Psoas muscle (tissue), 8 donors: Measurements from ENCODE around the gene PPIB. TPM values are rescaled to one million over a fixed set of nuclear protein-coding genes. Genes with fewer than 3 reads are reported as not detected.
A peak's percentile ranks its signal among the peaks of the same experiment; 100 is the strongest.

Source experiments
- ATAC-seq, 4 donors: fragments of 200-7000 bp; cut with Tn5 transposase; one replicate each; pipeline ENCODE4 v1.9.1; 2020; ENCODE audit warnings: moderate library complexity in 3 of 4, mild to moderate bottlenecking in 2 of 4
- DNase-seq, 2 donors: peaks; one replicate each; pipeline ENCODE4 v3.0.0-alpha.2; 2020
- H3K27ac ChIP-seq: fragments of 200-600 bp; one replicate; pipeline ENCODE4 v1.8.0; 2022
- H3K27me3 ChIP-seq, 3 donors: fragments of 200-600 bp in 1 of 3; one replicate each; pipeline versions ENCODE4 v1.6.1 to v1.8.0; 2013 to 2022; ENCODE audit warnings: low read length in 2 of 3, mild to moderate bottlenecking in 2 of 3, moderate library complexity in 1 of 3; ENCODE audit not compliant: insufficient read depth in 3 of 3
- H3K36me3 ChIP-seq, 2 donors: fragments of 200-600 bp in 1 of 2; one replicate each; pipeline versions ENCODE4 v1.6.1 to v1.8.0; 2013 to 2022; ENCODE audit warnings: low read depth in 1 of 2, mild to moderate bottlenecking in 1 of 2, moderate library complexity in 1 of 2; ENCODE audit not compliant: insufficient read depth in 1 of 2
- H3K4me1 ChIP-seq: fragments of 200-600 bp; one replicate; pipeline ENCODE4 v1.8.0; 2022
- H3K4me3 ChIP-seq: fragments of 200-600 bp; one replicate; pipeline ENCODE4 v1.8.0; 2022; ENCODE audit warnings: mild to moderate bottlenecking
- H3K9me3 ChIP-seq: fragments of 200-600 bp; one replicate; pipeline ENCODE4 v1.8.0; 2022
- CTCF ChIP-seq: fragments of 200-600 bp; IDR thresholded peaks from one replicate; pipeline ENCODE4 v1.8.0; 2022; ENCODE audit warnings: antibody characterized with exemption
- WGBS, 3 donors: extraction: QIAGEN DNeasy Blood & Tissue Kit; methylation state at CpG; one replicate each; pipeline versions ENCODE4 v1.1.6 to v1.1.7; 2013; 5-methylcytosine and 5-hydroxymethylcytosine counted together
- intact Hi-C, 2 donors: fragments of 100-400 bp; cut with DNase I; formaldehyde crosslinking; loops; one replicate each; pipeline versions ENCODE4 v1.11.0 to v1.14.2; 2022
- polyA plus RNA-seq, 3 donors: library from polyadenylated mRNA; stranded (reverse); fragments of 200-250 nt; gene quantifications; one replicate each; pipeline ENCODE4 v1.2.3, GENCODE V29; 2013
- total RNA-seq, 4 donors: library from RNA; stranded (reverse); fragmentation: NEBNext Ultra II Directional in 2 of 4; extraction: Animal tissue kit (Norgen Biotek cat#: 25700) in 2 of 4; gene quantifications; one replicate each; pipeline versions ENCODE4 v1.2.1 to v1.2.4, GENCODE V29; 2021 to 2023
- donor health status: healthy with polysubstance abuse.
- donor health status: DM: no; HTN: no; CAD: no; lungs with moderate emphysema.
- donor health status: Bipolar disorder and iron deficiency.
- donor health status: healthy.
- donor health status: DM: yes; HTN: yes; CAD: no.
- donor health status: DM: no; HTN: no; CAD: no.
- donor health status: DM: no; HTN: no; CAD: no.
- donor health status: DM: yes; HTN: yes; CAD: no.

PPIB gene
- total and polyA plus RNA-seq, 7 donors = 38.0 to 160 (median 51.4) TPM

- H3K27ac ChIP-seq = no peak overlapping the region
- H3K4me1 ChIP-seq = peaks cover 21% of the 10 kb centered on the region
- intact Hi-C loops = no loop called here
- H3K36me3 ChIP-seq = peaks cover 0 to 27% of the 10 kb centered on the region in 2 donors
- peaks cover 0 to 15% (median 6%) of the 10 kb centered on the region in 3 donors for H3K27me3 ChIP-seq
- H3K9me3 ChIP-seq = no peaks in the 10 kb centered on the region
- H3K4me3 ChIP-seq = no peak overlapping the region
- TF ChIP-seq CTCF = no peak
- DNase-seq (no peak), ATAC-seq (no peak)
- WGBS, 3 donors = 83 to 85% (median 84%) methylated on average over 7 of the region's 7 CpGs
These were observed 14.7 kb downstream of the PPIB start for GRCh38 chr15:64148168-64148567.

GRCh38 chr15:64146885-64147681 lies 15.7 kb downstream of the PPIB start:
- H3K4me3 ChIP-seq = no peak overlapping the region
- WGBS, 3 donors = 87 to 89% (median 88%) methylated on average over 26 of the region's 26 CpGs
- no peak overlapping the region for H3K27ac ChIP-seq
- no peak for TF ChIP-seq CTCF
- no peaks in the 10 kb centered on the region for H3K9me3 ChIP-seq
- intact Hi-C loops = no loop called here
- peaks cover 0 to 10% (median 6%) of the 10 kb centered on the region in 3 donors for H3K27me3 ChIP-seq
- no peak for ATAC-seq
- peaks cover 0 to 38% of the 10 kb centered on the region in 2 donors for H3K36me3 ChIP-seq
- H3K4me1 ChIP-seq = peaks cover 11% of the 10 kb centered on the region
- no peak for DNase-seq

GRCh38 chr15:64146520-64146884 lies 16.3 kb downstream of the PPIB start:
- H3K36me3 ChIP-seq = peaks cover 0 to 44% of the 10 kb centered on the region in 2 donors
- H3K27ac ChIP-seq = no peak overlapping the region
- no peaks in the 10 kb centered on the region for H3K9me3 ChIP-seq
- H3K4me1 ChIP-seq = peaks cover 5% of the 10 kb centered on the region
- H3K27me3 ChIP-seq = peaks cover 0 to 4% (median 4%) of the 10 kb centered on the region in 3 donors
- intact Hi-C loops = no loop called here
- TF ChIP-seq CTCF = no peak
- DNase-seq (no peak), ATAC-seq (no peak)
- WGBS, 3 donors = 88 to 97% (median 95%) methylated on average over 3 of the region's 3 CpGs
- H3K4me3 ChIP-seq = no peak overlapping the region

- ATAC-seq = peak in 1 of 4 donors; percentile 32
- intact Hi-C loops = no loop called here
- TF ChIP-seq CTCF = no peak
- H3K4me3 ChIP-seq = no peak overlapping the region
- H3K4me1 ChIP-seq = peaks cover under 1% of the 10 kb centered on the region
- DNase-seq = no peak
- peaks cover 0 to 1% (median 0%) of the 10 kb centered on the region in 3 donors for H3K27me3 ChIP-seq
- H3K36me3 ChIP-seq = peaks cover 0 to 49% of the 10 kb centered on the region in 2 donors
- H3K27ac ChIP-seq = no peak overlapping the region
- no peaks in the 10 kb centered on the region for H3K9me3 ChIP-seq
- WGBS, 3 donors = 42 to 61% (median 50%) methylated on average over 6 of the region's 6 CpGs
These were observed 16.8 kb downstream of the PPIB start for GRCh38 chr15:64146041-64146440.
